GM12892 (cell line): ENCODE results near the gene CAPZA1.

Experiments
- DNase-seq: peaks from one replicate; pipeline ENCODE4 v3.0.0; 2011; ENCODE audit not compliant: insufficient read length
- FAIRE-seq: peaks from 2 replicates; lab custom pipeline; 2011; peaks lifted over from hg19 to GRCh38; lab: Jason Lieb, UNC
- POLR2A ChIP-seq: IDR thresholded peaks from 2 replicates; pipeline ENCODE4 v1.6.1; 2011; ENCODE audit warnings: low read depth, low read length, control low read depth
- POLR2AphosphoS5 ChIP-seq: IDR thresholded peaks from 2 replicates; pipeline ENCODE4 v1.6.1; 2011; ENCODE audit warnings: low read depth, low read length, control low read depth
- TAF1 ChIP-seq: IDR thresholded peaks from 2 replicates; pipeline ENCODE4 v1.6.1; 2011; ENCODE audit warnings: low read depth, mild to moderate bottlenecking, control low read depth, low read length, borderline replicate concordance

CAPZA1 gene

DNA sequence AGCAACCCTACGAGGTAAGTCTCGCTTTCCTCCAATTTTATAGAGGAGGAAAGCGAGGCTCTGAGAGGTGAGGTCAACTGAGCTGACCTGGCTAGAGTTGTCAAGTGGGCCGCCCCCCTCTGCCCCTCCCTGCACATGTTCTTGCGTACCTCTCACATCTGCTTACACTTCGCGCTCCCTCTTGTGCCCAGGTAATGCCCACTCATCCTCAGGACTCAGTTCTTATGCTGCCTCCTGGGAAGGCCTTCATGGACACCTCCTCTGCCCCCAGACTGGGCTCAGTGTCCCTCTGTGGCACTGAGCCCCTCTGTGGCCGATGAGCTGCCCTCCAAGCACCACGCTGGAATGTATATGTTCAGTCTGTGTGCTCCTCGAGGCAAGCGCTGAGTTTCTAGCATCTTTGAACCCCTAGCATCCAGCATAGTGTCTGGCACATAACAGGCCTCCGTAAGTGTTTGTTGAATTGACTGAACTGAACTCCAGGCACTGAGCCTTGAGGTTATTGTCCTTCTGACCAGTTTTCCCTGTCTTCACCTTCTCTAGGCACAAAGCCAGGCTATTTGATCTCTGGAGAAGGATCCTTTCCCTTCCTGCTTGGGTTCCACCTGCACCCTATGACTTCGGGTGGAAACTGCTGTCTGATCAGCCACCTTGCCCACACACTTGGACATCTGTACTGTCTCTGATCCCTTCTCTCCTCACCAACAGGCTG lies 68.3 kb downstream of the CAPZA1 start:
- no peak for DNase-seq
- no peak for FAIRE-seq
- TF ChIP-seq POLR2A (no peak), POLR2AphosphoS5 (no peak), TAF1 (no peak)

GRCh38 chr1:112688781-112689193 lies 69.2 kb downstream of the CAPZA1 start:
- FAIRE-seq, result no peak
- TF ChIP-seq POLR2A, result no peak
- TF ChIP-seq POLR2AphosphoS5, result no peak
- TF ChIP-seq TAF1, result no peak
- DNase-seq, result no peak

GRCh38 chr1:112689196-112689841 lies 69.7 kb downstream of the CAPZA1 start:
- no peak for FAIRE-seq
- TF ChIP-seq POLR2AphosphoS5 (no peak), TAF1 (no peak), POLR2A (no peak)
- DNase-seq, result no peak

DNA sequence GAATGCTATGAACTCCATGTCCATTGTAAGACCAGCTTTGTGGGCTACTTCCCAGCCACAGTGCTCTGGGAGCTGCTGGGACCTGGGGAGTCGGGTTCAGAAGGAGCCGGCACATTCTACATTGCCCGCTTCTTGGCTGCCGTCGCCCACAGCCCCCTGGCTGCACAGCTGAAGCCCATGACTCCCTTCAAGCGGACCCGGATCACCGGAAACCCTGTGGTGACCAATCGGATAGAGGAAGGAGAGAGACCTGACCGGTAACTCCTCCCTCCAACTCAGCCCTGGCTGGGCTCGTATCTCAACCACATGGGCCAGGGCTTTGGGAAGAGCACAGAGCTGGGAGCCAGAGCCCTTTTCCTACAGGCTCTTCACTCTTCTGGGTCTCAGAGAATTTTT lies 70.2 kb downstream of the CAPZA1 start:
- DNase-seq, result no peak
- TF ChIP-seq POLR2AphosphoS5 (no peak), POLR2A (no peak), TAF1 (no peak)
- FAIRE-seq, result no peak

GRCh38 chr1:112692681-112693080 lies 73.0 kb downstream of the CAPZA1 start:
- DNase-seq, result no peak
- TF ChIP-seq POLR2A (no peak), TAF1 (no peak), POLR2AphosphoS5 (no peak)
- FAIRE-seq, result no peak

- DNase-seq (no peak), FAIRE-seq (no peak)
- TF ChIP-seq POLR2AphosphoS5, result no peak
- TF ChIP-seq TAF1, result no peak
- TF ChIP-seq POLR2A, result no peak
Observed at GRCh38 chr1:112693821-112694220, 74.2 kb downstream of the CAPZA1 start.

DNA sequence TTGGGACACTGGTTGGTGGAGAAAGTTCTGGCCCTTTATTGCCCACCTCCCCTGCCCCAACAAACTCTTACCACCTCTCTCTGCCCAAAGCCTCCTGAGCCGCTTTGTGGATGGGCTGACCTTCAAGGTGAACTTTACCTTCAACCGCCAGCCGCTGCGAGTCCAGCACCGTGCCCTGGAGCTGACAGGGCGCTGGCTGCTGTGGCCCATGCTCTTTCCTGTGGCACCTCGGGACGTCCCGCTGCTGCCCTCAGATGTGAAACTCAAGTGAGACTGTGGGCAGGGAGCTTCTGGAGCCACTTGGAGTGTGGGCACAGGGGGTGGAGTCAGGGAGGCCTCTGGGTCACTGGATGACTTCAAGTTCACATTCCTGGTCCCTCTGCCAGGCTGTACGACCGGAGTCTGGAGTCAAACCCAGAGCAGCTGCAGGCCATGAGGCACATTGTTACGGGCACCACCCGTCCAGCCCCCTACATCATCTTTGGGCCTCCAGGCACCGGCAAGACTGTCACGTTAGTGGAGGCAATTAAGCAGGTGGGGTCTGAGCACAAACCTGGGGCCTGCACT lies 74.8 kb downstream of the CAPZA1 start:
- no peak for TF ChIP-seq POLR2A
- no peak for TF ChIP-seq POLR2AphosphoS5
- TF ChIP-seq TAF1, result no peak
- FAIRE-seq (no peak), DNase-seq (no peak)

- DNase-seq (no peak), FAIRE-seq (no peak)
- TF ChIP-seq POLR2A (no peak), POLR2AphosphoS5 (no peak), TAF1 (no peak)
Observed at GRCh38 chr1:112695276-112695675, 75.6 kb downstream of the CAPZA1 start.

DNA sequence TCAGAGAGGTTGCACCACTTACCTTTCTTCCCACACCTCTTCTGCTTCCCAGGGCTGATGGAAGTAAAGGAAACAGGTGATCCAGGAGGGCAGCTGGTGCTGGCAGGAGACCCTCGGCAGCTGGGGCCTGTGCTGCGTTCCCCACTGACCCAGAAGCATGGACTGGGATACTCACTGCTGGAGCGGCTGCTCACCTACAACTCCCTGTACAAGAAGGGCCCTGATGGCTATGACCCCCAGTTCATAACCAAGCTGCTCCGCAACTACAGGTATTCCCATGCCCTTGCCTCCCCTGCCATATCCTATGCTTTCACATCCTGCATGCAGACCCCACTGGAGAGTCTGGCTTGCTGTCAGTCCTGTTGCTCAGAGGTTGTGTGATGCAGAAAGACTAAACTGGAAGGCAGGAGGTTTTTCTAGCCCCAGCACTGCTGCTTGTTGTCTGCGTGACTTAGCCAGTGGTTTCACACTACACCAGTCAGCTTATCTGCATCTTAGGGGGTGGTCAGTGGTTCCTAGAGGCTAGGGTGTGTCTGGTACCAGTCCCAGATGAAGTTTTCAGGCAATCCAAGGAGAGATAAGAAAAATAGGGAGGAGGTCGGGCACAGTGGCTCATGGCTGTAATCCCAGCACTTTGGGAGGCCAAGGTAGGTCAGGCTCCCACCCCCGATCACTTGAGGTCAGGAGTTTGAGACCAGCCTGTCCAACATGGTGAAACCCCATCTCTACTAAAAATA lies 77.1 kb downstream of the CAPZA1 start:
- DNase-seq (no peak), FAIRE-seq (no peak)
- TF ChIP-seq TAF1 (no peak), POLR2AphosphoS5 (no peak), POLR2A (no peak)

GRCh38 chr1:112697781-112698201 lies 78.2 kb downstream of the CAPZA1 start:
- no peak for TF ChIP-seq TAF1
- TF ChIP-seq POLR2AphosphoS5, result no peak
- no peak for TF ChIP-seq POLR2A
- FAIRE-seq (no peak), DNase-seq (no peak)

- DNase-seq, result no peak
- no peak for TF ChIP-seq TAF1
- no peak for TF ChIP-seq POLR2A
- no peak for TF ChIP-seq POLR2AphosphoS5
- no peak for FAIRE-seq
Observed at GRCh38 chr1:112698366-112699310, 79.0 kb downstream of the CAPZA1 start.
